ENCODE measurements around the gene IER5L. TPM values are rescaled to one million over a fixed set of nuclear protein-coding genes. Genes with fewer than 3 reads are reported as not detected.

IER5L gene
- total RNA-seq, 1 donor from 2014 or later = 13.4 TPM

- DNase-seq (ENCODE audit: low read depth, low spot score) = no peak
These were observed 4.1 kb upstream of the IER5L start for GRCh38 chr9:129182122-129182521.

- DNase-seq (ENCODE audit: low read depth, low spot score) = no peak
These were observed 3.2 kb upstream of the IER5L start for GRCh38 chr9:129181246-129181645.

GRCh38 chr9:129178568-129179382 lies 714 bp upstream of the IER5L start:
- no peak for DNase-seq (ENCODE audit: low read depth, low spot score)

GRCh38 chr9:129177443-129177790 lies 644 bp downstream of the IER5L start:
- no peak for DNase-seq (ENCODE audit: low read depth, low spot score)

- no peak for DNase-seq (ENCODE audit: low read depth, low spot score)
These were observed 1.2 kb downstream of the IER5L start for GRCh38 chr9:129176701-129177442.

GRCh38 chr9:129175825-129176633 lies 2.0 kb downstream of the IER5L start:
- no peak for DNase-seq (ENCODE audit: low read depth, low spot score)

GRCh38 chr9:129175515-129175824 lies 2.6 kb downstream of the IER5L start:
- DNase-seq (ENCODE audit: low read depth, low spot score) = no peak

- peak; percentile 66 for DNase-seq (ENCODE audit: low read depth, low spot score)
These were observed 3.1 kb downstream of the IER5L start for GRCh38 chr9:129174724-129175514.

- peak; percentile 79 for DNase-seq (ENCODE audit: low read depth, low spot score)
These were observed 3.8 kb downstream of the IER5L start for GRCh38 chr9:129174102-129174723.

GRCh38 chr9:129173296-129174101 lies 4.6 kb downstream of the IER5L start:
- DNase-seq (ENCODE audit: low read depth, low spot score) = no peak

- DNase-seq (ENCODE audit: low read depth, low spot score) = no peak
These were observed 5.2 kb downstream of the IER5L start for GRCh38 chr9:129172816-129173215.

- DNase-seq (ENCODE audit: low read depth, low spot score) = no peak
These were observed 5.9 kb downstream of the IER5L start for GRCh38 chr9:129171993-129172751.

GRCh38 chr9:129170229-129170628 lies 7.8 kb downstream of the IER5L start:
- no peak for DNase-seq (ENCODE audit: low read depth, low spot score)

- DNase-seq (ENCODE audit: low read depth, low spot score) = no peak
These were observed 11.2 kb downstream of the IER5L start for GRCh38 chr9:129166623-129167557.

- no peak for DNase-seq (ENCODE audit: low read depth, low spot score)
These were observed 12.9 kb downstream of the IER5L start for GRCh38 chr9:129165198-129165597.

GRCh38 chr9:129164246-129164930 lies 13.7 kb downstream of the IER5L start:
- DNase-seq (ENCODE audit: low read depth, low spot score) = no peak

GRCh38 chr9:129163753-129164152 lies 14.3 kb downstream of the IER5L start:
- no peak for DNase-seq (ENCODE audit: low read depth, low spot score)

All from pulmonary artery endothelial cell (primary cell).